ENCODE measurements around the gene TTC36.

DNA sequence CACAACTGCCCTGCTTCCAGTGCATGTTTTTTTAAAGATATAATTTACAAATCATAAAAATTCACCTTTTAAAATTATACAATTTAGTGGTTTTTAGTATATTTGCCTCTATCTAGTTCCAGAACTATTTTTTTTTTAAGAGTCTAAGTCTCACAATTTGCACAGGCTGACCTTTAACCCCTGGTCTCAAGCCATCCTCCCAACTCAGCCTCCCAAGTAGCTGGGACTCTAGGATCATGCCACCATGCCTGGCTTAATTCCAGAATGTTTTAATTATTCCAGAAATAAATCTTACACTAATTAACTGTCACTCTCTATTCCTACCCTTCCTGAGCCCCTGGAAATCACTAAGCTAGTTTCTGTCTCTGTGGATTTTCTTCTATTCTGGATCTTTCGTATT lies 43.5 kb downstream of the TTC36 start:
- TF ChIP-seq, protein P1, sequence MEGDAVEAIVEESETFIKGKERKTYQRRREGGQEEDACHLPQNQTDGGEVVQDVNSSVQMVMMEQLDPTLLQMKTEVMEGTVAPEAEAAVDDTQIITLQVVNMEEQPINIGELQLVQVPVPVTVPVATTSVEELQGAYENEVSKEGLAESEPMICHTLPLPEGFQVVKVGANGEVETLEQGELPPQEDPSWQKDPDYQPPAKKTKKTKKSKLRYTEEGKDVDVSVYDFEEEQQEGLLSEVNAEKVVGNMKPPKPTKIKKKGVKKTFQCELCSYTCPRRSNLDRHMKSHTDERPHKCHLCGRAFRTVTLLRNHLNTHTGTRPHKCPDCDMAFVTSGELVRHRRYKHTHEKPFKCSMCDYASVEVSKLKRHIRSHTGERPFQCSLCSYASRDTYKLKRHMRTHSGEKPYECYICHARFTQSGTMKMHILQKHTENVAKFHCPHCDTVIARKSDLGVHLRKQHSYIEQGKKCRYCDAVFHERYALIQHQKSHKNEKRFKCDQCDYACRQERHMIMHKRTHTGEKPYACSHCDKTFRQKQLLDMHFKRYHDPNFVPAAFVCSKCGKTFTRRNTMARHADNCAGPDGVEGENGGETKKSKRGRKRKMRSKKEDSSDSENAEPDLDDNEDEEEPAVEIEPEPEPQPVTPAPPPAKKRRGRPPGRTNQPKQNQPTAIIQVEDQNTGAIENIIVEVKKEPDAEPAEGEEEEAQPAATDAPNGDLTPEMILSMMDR (conservative IDR thresholded peaks at IDR 0.05 in 1 of 2, IDR thresholded peaks at IDR 0.05 in 1 of 2; ENCODE audit: low read depth in 1 of 2, low read length in 2 of 2): no peak
- no peak for TF ChIP-seq EZH2 (IDR thresholded peaks at IDR 0.05; ENCODE audit: low read length, missing control alignments)

Measured in fibroblast of lung (primary cell).